HUES64 (cell line): ENCODE data around the gene OVCH1.
"Not testable (repeated sequence)": the region's sequence is repeated elsewhere in the genome, so short reads cannot be mapped to it uniquely, and the experiment has no call there.

Experiments
- H3K27ac ChIP-seq: 2 replicates; pipeline ENCODE4 v1.7.0; 2013; ENCODE audit warnings: low read depth, low read length, inconsistent platforms
- H3K27me3 ChIP-seq: 2 replicates; pipeline ENCODE4 v1.6.1; 2013; ENCODE audit warnings: mild to moderate bottlenecking, low read length; ENCODE audit not compliant: insufficient read depth
- H3K36me3 ChIP-seq: 2 replicates; pipeline ENCODE4 v1.6.1; 2013; ENCODE audit warnings: mild to moderate bottlenecking, low read length; ENCODE audit not compliant: insufficient read depth
- H3K4me1 ChIP-seq: 2 replicates; pipeline ENCODE4 v1.6.1; 2013; ENCODE audit warnings: mild to moderate bottlenecking, low read length, moderate library complexity; ENCODE audit not compliant: insufficient read depth
- H3K4me3 ChIP-seq: 2 replicates; pipeline ENCODE4 v1.5.1; 2013; ENCODE audit warnings: mild to moderate bottlenecking, low read length, moderate library complexity
- H3K9ac ChIP-seq: 2 replicates; pipeline ENCODE4 v1.6.1; 2013; ENCODE audit warnings: mild to moderate bottlenecking, low read depth, low read length
- H3K9me3 ChIP-seq: 2 replicates; pipeline ENCODE4 v1.6.1; 2013; ENCODE audit warnings: low read depth, low read length; ENCODE audit not compliant: insufficient read depth
- WGBS: fragments of 150-250, 120-280 bp; methylation state at CpG from one replicate; pipeline ENCODE4 v1.1.7; 2013; ENCODE audit warnings: missing lambda C conversion rate; 5-methylcytosine and 5-hydroxymethylcytosine counted together

Gene OVCH1

GRCh38 chr12:29436815-29437214 is 60.7 kb downstream of the OVCH1 start:
- WGBS, result 94% methylated on average over 10 of the region's 10 CpGs
- H3K27me3 ChIP-seq, H3K9ac ChIP-seq, H3K4me3 ChIP-seq, H3K36me3 ChIP-seq, H3K9me3 ChIP-seq, H3K4me1 ChIP-seq, H3K27ac ChIP-seq: not testable (repeated sequence)

- Histone ChIP-seq H3K27ac (no peak overlapping the region), H3K36me3 (no peaks in the 10 kb centered on the region), H3K27me3 (no peaks in the 10 kb centered on the region), H3K9ac (no peak overlapping the region), H3K4me3 (no peak overlapping the region), H3K4me1 (peaks cover 7% of the 10 kb centered on the region; the same call in 1 of the 2 replicates), H3K9me3 (no peaks in the 10 kb centered on the region)
- WGBS, result 96% methylated on average over 1 of the region's 3 CpGs
Measured at GRCh38 chr12:29431513-29431912, 66.0 kb downstream of the OVCH1 start.

- H3K27ac ChIP-seq, result peak overlapping the region; percentile 66; the same call in 1 of the 2 replicates
- 96% methylated on average over 1 of the region's 2 CpGs for WGBS
Measured at GRCh38 chr12:29430716-29431044, 66.8 kb downstream of the OVCH1 start.

GRCh38 chr12:29429999-29430715 is 67.3 kb downstream of the OVCH1 start:
- H3K4me3 ChIP-seq, result no peak overlapping the region
- H3K9ac ChIP-seq, result no peak overlapping the region
- peak overlapping the region; percentile 66; the same call in 1 of the 2 replicates for H3K27ac ChIP-seq
- 89% methylated on average over 3 of the region's 3 CpGs for WGBS
- peaks cover 7% of the 10 kb centered on the region; the same call in 1 of the 2 replicates for H3K4me1 ChIP-seq
- no peaks in the 10 kb centered on the region for H3K36me3 ChIP-seq
- no peaks in the 10 kb centered on the region for H3K27me3 ChIP-seq
- no peaks in the 10 kb centered on the region for H3K9me3 ChIP-seq

More at GRCh38 chr12:29430716-29431044, 66.8 kb downstream of the OVCH1 start:
- no peaks in the 10 kb centered on the region for H3K9me3 ChIP-seq
- H3K9ac ChIP-seq, result no peak overlapping the region
- H3K4me3 ChIP-seq, result no peak overlapping the region
- no peaks in the 10 kb centered on the region for H3K27me3 ChIP-seq
- peaks cover 7% of the 10 kb centered on the region; the same call in 1 of the 2 replicates for H3K4me1 ChIP-seq
- no peaks in the 10 kb centered on the region for H3K36me3 ChIP-seq

- no peak overlapping the region for H3K27ac ChIP-seq
- no peaks in the 10 kb centered on the region for H3K27me3 ChIP-seq
- no peaks in the 10 kb centered on the region for H3K36me3 ChIP-seq
- H3K9ac ChIP-seq, result no peak overlapping the region
- 0 out of 2 replicates have a peak, but pooled peaks cover under 1% of the 10 kb centered on the region for H3K9me3 ChIP-seq
- H3K4me3 ChIP-seq, result no peak overlapping the region
- peaks cover 7% of the 10 kb centered on the region; the same call in 1 of the 2 replicates for H3K4me1 ChIP-seq
Measured at GRCh38 chr12:29428633-29429032, 68.9 kb downstream of the OVCH1 start.

GRCh38 chr12:29427964-29428363 is 69.5 kb downstream of the OVCH1 start:
- Histone ChIP-seq H3K27me3 (no peaks in the 10 kb centered on the region), H3K27ac (no peak overlapping the region), H3K4me1 (peaks cover 7% of the 10 kb centered on the region; the same call in 1 of the 2 replicates), H3K4me3 (no peak overlapping the region), H3K36me3 (no peaks in the 10 kb centered on the region), H3K9ac (no peak overlapping the region), H3K9me3 (peaks cover 7% of the 10 kb centered on the region; the same call in 1 of the 2 replicates)
- WGBS, result 86% methylated on average over 4 of the region's 4 CpGs

- H3K4me3 ChIP-seq, result no peak overlapping the region
- H3K9me3 ChIP-seq, result peaks cover 7% of the 10 kb centered on the region; the same call in 1 of the 2 replicates
- peaks cover 7% of the 10 kb centered on the region; the same call in 1 of the 2 replicates for H3K4me1 ChIP-seq
- WGBS, result 97% methylated on average over 2 of the region's 2 CpGs
- no peaks in the 10 kb centered on the region for H3K36me3 ChIP-seq
- no peaks in the 10 kb centered on the region for H3K27me3 ChIP-seq
- H3K9ac ChIP-seq, result no peak overlapping the region
- no peak overlapping the region for H3K27ac ChIP-seq
Measured at GRCh38 chr12:29426498-29426897, 71.0 kb downstream of the OVCH1 start.

GRCh38 chr12:29425722-29426121 is 71.8 kb downstream of the OVCH1 start:
- Histone ChIP-seq H3K9me3 (peaks cover 7% of the 10 kb centered on the region; the same call in 1 of the 2 replicates), H3K4me3 (no peak overlapping the region), H3K4me1 (peaks cover 7% of the 10 kb centered on the region; the same call in 1 of the 2 replicates), H3K9ac (no peak overlapping the region), H3K27ac (no peak overlapping the region), H3K27me3 (no peaks in the 10 kb centered on the region), H3K36me3 (no peaks in the 10 kb centered on the region)
- WGBS, result 100% methylated on average over 1 of the region's 2 CpGs

- no peak overlapping the region for H3K4me3 ChIP-seq
- H3K27me3 ChIP-seq, result no peaks in the 10 kb centered on the region
- no peaks in the 10 kb centered on the region for H3K36me3 ChIP-seq
- peaks cover 10% of the 10 kb centered on the region for H3K9me3 ChIP-seq
- no peaks in the 10 kb centered on the region for H3K4me1 ChIP-seq
- no peak overlapping the region for H3K9ac ChIP-seq
- no peak overlapping the region for H3K27ac ChIP-seq
Measured at GRCh38 chr12:29416748-29417147, 80.7 kb downstream of the OVCH1 start.

GRCh38 chr12:29415111-29415510 is 82.4 kb downstream of the OVCH1 start:
- Histone ChIP-seq H3K27me3 (no peaks in the 10 kb centered on the region), H3K9ac (no peak overlapping the region), H3K4me3 (no peak overlapping the region), H3K27ac (no peak overlapping the region), H3K4me1 (no peaks in the 10 kb centered on the region), H3K9me3 (peaks cover 10% of the 10 kb centered on the region), H3K36me3 (no peaks in the 10 kb centered on the region)
- 85% methylated on average over 4 of the region's 4 CpGs for WGBS

- peaks cover 10% of the 10 kb centered on the region for H3K9me3 ChIP-seq
- H3K9ac ChIP-seq, result no peak overlapping the region
- H3K27ac ChIP-seq, result no peak overlapping the region
- H3K27me3 ChIP-seq, result no peaks in the 10 kb centered on the region
- H3K36me3 ChIP-seq, result no peaks in the 10 kb centered on the region
- H3K4me3 ChIP-seq, result no peak overlapping the region
- no peaks in the 10 kb centered on the region for H3K4me1 ChIP-seq
Measured at GRCh38 chr12:29414368-29414767, 83.1 kb downstream of the OVCH1 start.

GRCh38 chr12:29405561-29405960 is 91.9 kb downstream of the OVCH1 start:
- Histone ChIP-seq H3K9me3 (no peaks in the 10 kb centered on the region), H3K27ac (no peak overlapping the region), H3K4me1 (no peaks in the 10 kb centered on the region), H3K9ac (no peak overlapping the region), H3K27me3 (no peaks in the 10 kb centered on the region), H3K4me3 (no peak overlapping the region), H3K36me3 (no peaks in the 10 kb centered on the region)
- 92% methylated on average over 2 of the region's 4 CpGs for WGBS
